ENCODE results near the gene SYPL2.

GRCh38 chr1:109522026-109522425 lies 55.7 kb downstream of the SYPL2 start:
- TF ChIP-seq USF2 (IDR thresholded peaks at IDR 0.05): no peak
- no peak for TF ChIP-seq KDM5A (IDR thresholded peaks at IDR 0.05)
- TF ChIP-seq CTCF (IDR thresholded peaks at IDR 0.05): no peak
- TF ChIP-seq REST (IDR thresholded peaks at IDR 0.05): no peak
- TF ChIP-seq HOXB5 (CRISPR knock-in tag; IDR thresholded peaks at IDR 0.05): no peak
- no peak for TF ChIP-seq POLR2A (IDR thresholded peaks at IDR 0.05; ENCODE audit: low read length)
